Trophoblast cell (in vitro differentiated cells and primary cell): Measurements from ENCODE around the gene TRDN.

Experiments used
- DNase-seq, 2 donors: peaks; one replicate each; pipeline ENCODE4 v3.0.0-alpha.2; 2016
- H2AFZ ChIP-seq: 2 replicates; pipeline ENCODE4 v1.6.1; 2013; ENCODE audit warnings: low read length, moderate library complexity, mild to moderate bottlenecking; ENCODE audit not compliant: insufficient read depth, poor library complexity
- H2AK5ac ChIP-seq: 2 replicates; pipeline ENCODE4 v1.6.1; 2013; ENCODE audit warnings: mild to moderate bottlenecking, low read length
- H2BK120ac ChIP-seq: 2 replicates; pipeline ENCODE4 v1.6.1; 2013; ENCODE audit warnings: low read length, mild to moderate bottlenecking, moderate library complexity; ENCODE audit not compliant: insufficient read depth, poor library complexity
- H2BK12ac ChIP-seq: 2 replicates; pipeline ENCODE4 v1.6.1; 2013; ENCODE audit warnings: mild to moderate bottlenecking, low read length, moderate library complexity
- H2BK5ac ChIP-seq: 2 replicates; pipeline ENCODE4 v1.6.1; 2013; ENCODE audit warnings: low read length, low read depth, moderate library complexity, mild to moderate bottlenecking; ENCODE audit not compliant: poor library complexity
- H3K14ac ChIP-seq: 2 replicates; pipeline ENCODE4 v1.6.1; 2013; ENCODE audit warnings: mild to moderate bottlenecking, low read length
- H3K18ac ChIP-seq: 2 replicates; pipeline ENCODE4 v1.6.1; 2013; ENCODE audit warnings: mild to moderate bottlenecking, low read length
- H3K23ac ChIP-seq: 2 replicates; pipeline ENCODE4 v1.6.1; 2013; ENCODE audit warnings: low read length
- H3K27ac ChIP-seq: 2 replicates; pipeline ENCODE4 v1.5.1; 2013; ENCODE audit warnings: low read depth, mild to moderate bottlenecking, inconsistent platforms, low read length, moderate library complexity
- H3K27me3 ChIP-seq: 2 replicates; pipeline ENCODE4 v1.6.1; 2013; ENCODE audit warnings: inconsistent platforms, mild to moderate bottlenecking, low read length, moderate library complexity; ENCODE audit not compliant: insufficient read depth
- H3K36me3 ChIP-seq, 2 experiments: 1 replicate in 1 of 2; 2 replicates in 1 of 2; pipeline ENCODE4 v1.6.1; 2013; ENCODE audit warnings: low read length in 2 of 2, mild to moderate bottlenecking in 2 of 2, moderate library complexity in 1 of 2; ENCODE audit not compliant: insufficient read depth in 2 of 2, control insufficient read depth in 1 of 2
- H3K4ac ChIP-seq: 2 replicates; pipeline ENCODE4 v1.6.1; 2013; ENCODE audit warnings: low read depth, mild to moderate bottlenecking, low read length, moderate library complexity
- H3K4me1 ChIP-seq, 2 experiments: 1 replicate in 1 of 2; 2 replicates in 1 of 2; pipeline ENCODE4 v1.6.1; 2013; ENCODE audit warnings: low read length in 2 of 2, mild to moderate bottlenecking in 2 of 2, moderate library complexity in 1 of 2; ENCODE audit not compliant: insufficient read depth in 2 of 2, control insufficient read depth in 1 of 2
- H3K4me2 ChIP-seq: 2 replicates; pipeline ENCODE4 v1.6.1; 2013; ENCODE audit warnings: inconsistent platforms, mild to moderate bottlenecking, low read length, moderate library complexity
- H3K4me3 ChIP-seq: 2 replicates; pipeline ENCODE4 v1.5.1; 2013; ENCODE audit warnings: mild to moderate bottlenecking, low read depth, low read length, inconsistent platforms
- H3K79me1 ChIP-seq: one replicate; pipeline ENCODE4 v1.6.1; 2013; ENCODE audit warnings: low read length
- H3K79me2 ChIP-seq: 2 replicates; pipeline ENCODE4 v1.6.1; 2013; ENCODE audit warnings: low read length, mild to moderate bottlenecking; ENCODE audit not compliant: control insufficient read depth, insufficient read depth, poor library complexity
- H3K9ac ChIP-seq: 2 replicates; pipeline ENCODE4 v1.6.1; 2013; ENCODE audit warnings: mild to moderate bottlenecking, low read length
- H3K9me3 ChIP-seq: 2 replicates; pipeline ENCODE4 v1.6.1; 2013; ENCODE audit warnings: low read depth, mild to moderate bottlenecking, control low read depth, inconsistent platforms, low read length; ENCODE audit not compliant: insufficient read depth
- H4K12ac ChIP-seq: 2 replicates; pipeline ENCODE4 v1.6.1; 2013; ENCODE audit warnings: low read depth, mild to moderate bottlenecking, low read length, moderate library complexity
- H4K8ac ChIP-seq: 2 replicates; pipeline ENCODE4 v1.6.1; 2013; ENCODE audit warnings: low read depth, mild to moderate bottlenecking, low read length, moderate library complexity
- H4K91ac ChIP-seq: one replicate; pipeline ENCODE4 v1.6.1; 2013; ENCODE audit warnings: low read depth, mild to moderate bottlenecking, low read length, moderate library complexity
- WGBS: extraction: QIAGEN DNeasy Blood & Tissue Kit; methylation state at CpG from one replicate; pipeline ENCODE4 v1.1.7; 2013; ENCODE audit warnings: missing lambda C conversion rate; ENCODE audit not compliant: insufficient read length, insufficient coverage; ENCODE audit errors: extremely low coverage; 5-methylcytosine and 5-hydroxymethylcytosine counted together

Gene TRDN

DNA sequence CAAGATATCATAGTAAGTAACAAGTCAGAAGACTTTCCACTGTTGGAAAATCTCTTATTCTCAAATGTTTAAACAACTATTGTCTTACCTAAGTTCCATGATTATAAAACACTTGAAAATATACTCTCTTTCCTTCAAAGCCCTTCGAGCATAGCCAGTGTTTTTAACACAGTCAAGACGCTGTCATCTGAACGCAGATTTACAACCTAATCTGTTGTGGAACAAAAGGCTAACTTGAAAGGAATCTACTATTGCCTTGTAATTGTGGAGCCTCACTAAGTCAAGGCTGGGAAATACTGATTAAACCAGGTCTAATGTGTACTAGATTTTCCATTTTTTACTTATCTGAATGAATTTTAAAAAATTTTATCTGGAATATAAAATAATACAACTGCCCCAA, 205.8 kb downstream of the TRDN start:
- Histone ChIP-seq H3K9me3 (no peaks in the 10 kb centered on the region), H3K27me3 (no peaks in the 10 kb centered on the region), H3K23ac (no peak overlapping the region), H3K18ac (no peak overlapping the region), H4K91ac (no peak overlapping the region), H3K4me2 (no peak overlapping the region), H4K12ac (no peak overlapping the region), H3K79me2 (no peaks in the 10 kb centered on the region), H3K9ac (no peak overlapping the region), H2BK12ac (no peak overlapping the region), H2BK120ac (no peak overlapping the region), H4K8ac (no peak overlapping the region), H3K4me1 (no peaks in the 10 kb centered on the region), H3K27ac (no peak overlapping the region), H2AFZ (no peak overlapping the region), H3K4ac (no peak overlapping the region), H3K36me3 (no peaks in the 10 kb centered on the region), H3K4me3 (no peak overlapping the region), H2AK5ac (no peak overlapping the region), H2BK5ac (no peak overlapping the region), H3K14ac (no peak overlapping the region), H3K79me1 (no peaks in the 10 kb centered on the region)
- no CpG with 5 or more reads among the region's 3 CpGs for WGBS
- DNase-seq: no peak

GRCh38 chr6:123427008-123427407, 209.7 kb downstream of the TRDN start:
- Histone ChIP-seq H3K9ac (no peak overlapping the region), H3K79me1 (no peaks in the 10 kb centered on the region), H4K8ac (no peak overlapping the region), H4K12ac (no peak overlapping the region), H3K18ac (no peak overlapping the region), H3K4me1 (no peaks in the 10 kb centered on the region), H2BK12ac (no peak overlapping the region), H4K91ac (no peak overlapping the region), H2AFZ (no peak overlapping the region), H3K27ac (no peak overlapping the region), H3K14ac (no peak overlapping the region), H3K27me3 (no peaks in the 10 kb centered on the region), H3K4me3 (no peak overlapping the region), H3K79me2 (no peaks in the 10 kb centered on the region), H2BK120ac (no peak overlapping the region), H3K36me3 (no peaks in the 10 kb centered on the region), H3K4ac (no peak overlapping the region), H2AK5ac (no peak overlapping the region), H3K23ac (no peak overlapping the region), H3K9me3 (no peaks in the 10 kb centered on the region), H3K4me2 (no peak overlapping the region), H2BK5ac (no peak overlapping the region)
- no CpG with 5 or more reads among the region's 1 CpG for WGBS
- DNase-seq: no peak

- Histone ChIP-seq H2BK120ac (no peak overlapping the region), H3K4me2 (no peak overlapping the region), H3K9ac (no peak overlapping the region), H3K4me1 (no peaks in the 10 kb centered on the region), H4K91ac (no peak overlapping the region), H2BK5ac (no peak overlapping the region), H3K36me3 (no peaks in the 10 kb centered on the region), H3K27ac (no peak overlapping the region), H2AFZ (no peak overlapping the region), H3K79me1 (no peaks in the 10 kb centered on the region), H3K23ac (no peak overlapping the region), H3K4ac (no peak overlapping the region), H2BK12ac (no peak overlapping the region), H4K8ac (no peak overlapping the region), H3K27me3 (no peaks in the 10 kb centered on the region), H3K18ac (no peak overlapping the region), H3K14ac (no peak overlapping the region), H4K12ac (no peak overlapping the region), H3K79me2 (no peaks in the 10 kb centered on the region), H3K9me3 (no peaks in the 10 kb centered on the region), H3K4me3 (no peak overlapping the region), H2AK5ac (no peak overlapping the region)
- WGBS: no CpG with 5 or more reads among the region's 1 CpG
- DNase-seq: no peak
Observed at GRCh38 chr6:123423130-123423529, 213.6 kb downstream of the TRDN start.

DNA sequence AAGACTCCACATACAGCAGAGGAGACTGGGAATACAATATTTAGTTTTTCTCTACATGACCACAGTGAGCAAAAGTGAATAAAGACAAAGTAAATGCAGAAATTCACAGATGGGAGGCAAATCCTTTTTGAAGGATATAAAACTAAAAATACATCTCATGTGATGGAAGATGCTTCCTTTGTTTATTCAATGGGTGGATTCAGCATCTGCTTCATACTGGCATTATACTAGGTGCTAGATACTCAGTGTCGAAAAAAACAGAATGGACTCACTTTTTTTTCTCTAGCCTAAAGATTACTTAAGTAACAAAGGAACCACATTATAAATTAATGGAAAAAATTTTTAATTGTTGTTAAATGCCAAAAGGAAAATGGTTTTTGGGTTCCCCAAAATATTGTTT, 216.2 kb downstream of the TRDN start:
- H3K27ac ChIP-seq: no peak overlapping the region
- no peak for DNase-seq
- no peak overlapping the region for H3K14ac ChIP-seq
- H3K79me1 ChIP-seq: no peaks in the 10 kb centered on the region
- no peak overlapping the region for H3K4me3 ChIP-seq
- H3K9me3 ChIP-seq: no peaks in the 10 kb centered on the region
- H2BK120ac ChIP-seq: no peak overlapping the region
- H3K23ac ChIP-seq: no peak overlapping the region
- no peak overlapping the region for H2AFZ ChIP-seq
- no peak overlapping the region for H4K8ac ChIP-seq
- no peak overlapping the region for H4K12ac ChIP-seq
- no peak overlapping the region for H2BK12ac ChIP-seq
- no peaks in the 10 kb centered on the region for H3K36me3 ChIP-seq
- no peak overlapping the region for H3K4me2 ChIP-seq
- H4K91ac ChIP-seq: no peak overlapping the region
- no CpG with 5 or more reads among the region's 1 CpG for WGBS
- no peaks in the 10 kb centered on the region for H3K79me2 ChIP-seq
- H3K4me1 ChIP-seq: no peaks in the 10 kb centered on the region
- no peak overlapping the region for H3K9ac ChIP-seq
- H3K27me3 ChIP-seq: no peaks in the 10 kb centered on the region
- H3K18ac ChIP-seq: no peak overlapping the region
- H2AK5ac ChIP-seq: no peak overlapping the region
- no peak overlapping the region for H2BK5ac ChIP-seq
- H3K4ac ChIP-seq: no peak overlapping the region
